GM23338 (cell line): ENCODE results near the gene KDM4B.

Experiments used
- CREB1 ChIP-seq: fragments of 250-450 bp; sonication (Bioruptor Pico); IDR thresholded peaks from 2 replicates; pipeline ENCODE4 v1.5.0; 2020; ENCODE audit warnings: low read depth, mild to moderate bottlenecking, moderate library complexity
- CTCF ChIP-seq, 2 experiments: fragments of 200-600 bp in 1 of 2; sonication (generic) in 1 of 2; conservative IDR thresholded peaks; 2 replicates each; pipeline versions ENCODE4 v1.5.1 to v1.6.1; 2016 to 2017; ENCODE audit warnings: antibody characterized with exemption in 2 of 2, low read depth in 2 of 2, mild to moderate bottlenecking in 2 of 2, moderate library complexity in 1 of 2
- EZH2 ChIP-seq: fragments of 200-600 bp; sonication (generic); IDR thresholded peaks from one replicate; pipeline ENCODE4 v1.8.0; 2017; ENCODE audit warnings: antibody characterized with exemption, mild to moderate bottlenecking, low read depth; ENCODE audit not compliant: unreplicated experiment
- JUNB ChIP-seq: IDR thresholded peaks from one replicate; pipeline ENCODE4 v1.6.1; 2016; ENCODE audit warnings: antibody characterized with exemption; ENCODE audit not compliant: unreplicated experiment
- NANOG ChIP-seq: IDR thresholded peaks from 2 replicates; pipeline ENCODE4 v1.6.1; 2016; ENCODE audit warnings: antibody characterized with exemption, borderline replicate concordance
- POLR2AphosphoS5 ChIP-seq: IDR thresholded peaks from 2 replicates; pipeline ENCODE4 v1.6.1; 2016; ENCODE audit warnings: antibody characterized with exemption, low read depth
- REST ChIP-seq: IDR thresholded peaks from one replicate; pipeline ENCODE4 v1.6.1; 2018; ENCODE audit warnings: antibody characterized with exemption; ENCODE audit not compliant: unreplicated experiment

- TF ChIP-seq POLR2AphosphoS5 (no peak), CTCF (conservative IDR thresholded peaks at IDR 0.05; ENCODE audit: low read depth in 2 of 2) (no peak), REST (no peak), JUNB (no peak), CREB1 (CRISPR knock-in tag) (no peak), NANOG (no peak), EZH2 (no peak)
Measured at GRCh38 chr19:5075597-5075996, 106.7 kb downstream of the KDM4B start.
